Endodermal cell (in vitro differentiated cells): Measurements from ENCODE around the gene NABP2. TPM values are rescaled to one million over a fixed set of nuclear protein-coding genes. Genes with fewer than 3 reads are reported as not detected.

Experiments used
- DNase-seq: peaks from one replicate; pipeline ENCODE4 v3.0.0-alpha.2; 2017
- H3K27ac ChIP-seq: 2 replicates; pipeline ENCODE4 v1.5.1; 2013; ENCODE audit warnings: mild to moderate bottlenecking, low read depth, low read length, moderate library complexity
- H3K27me3 ChIP-seq: 2 replicates; pipeline ENCODE4 v1.6.1; 2013; ENCODE audit warnings: mild to moderate bottlenecking, low read length, moderate library complexity; ENCODE audit not compliant: insufficient read depth, control insufficient read depth, poor library complexity, severe bottlenecking
- H3K36me3 ChIP-seq: 2 replicates; pipeline ENCODE4 v1.7.0; 2013; ENCODE audit warnings: mild to moderate bottlenecking, low read length, moderate library complexity; ENCODE audit not compliant: control insufficient read depth, insufficient read depth
- H3K4me1 ChIP-seq: one replicate; pipeline ENCODE4 v1.7.0; 2013; ENCODE audit warnings: low read length; ENCODE audit not compliant: control insufficient read depth, insufficient read depth
- H3K4me3 ChIP-seq: 2 replicates; pipeline ENCODE4 v1.5.1; 2013; ENCODE audit warnings: mild to moderate bottlenecking, low read length, moderate library complexity
- H3K9ac ChIP-seq: 2 replicates; pipeline ENCODE4 v1.6.1; 2013; ENCODE audit warnings: mild to moderate bottlenecking, low read length, moderate library complexity; ENCODE audit not compliant: poor library complexity, severe bottlenecking; ENCODE audit errors: extremely low read depth
- H3K9me3 ChIP-seq: 2 replicates; pipeline ENCODE4 v1.6.1; 2013; ENCODE audit warnings: mild to moderate bottlenecking, low read length, moderate library complexity; ENCODE audit not compliant: control insufficient read depth
- H3K27ac Mint-ChIP-seq: 2 replicates; pipeline ENCODE4 v1.8.0; 2020; ENCODE audit warnings: mixed read lengths
- H3K27me3 Mint-ChIP-seq: 2 replicates; pipeline ENCODE4 v1.8.0; 2021; ENCODE audit warnings: mild to moderate bottlenecking, mixed read lengths; ENCODE audit not compliant: insufficient read depth
- H3K36me3 Mint-ChIP-seq: 2 replicates; pipeline ENCODE4 v1.8.0; 2020; ENCODE audit warnings: low read depth, mixed read lengths
- H3K4me1 Mint-ChIP-seq: 2 replicates; pipeline ENCODE4 v1.8.0; 2020; ENCODE audit warnings: mixed read lengths
- H3K4me3 Mint-ChIP-seq: 2 replicates; pipeline ENCODE4 v1.8.0; 2020; ENCODE audit warnings: mild to moderate bottlenecking, moderate library complexity, mixed read lengths
- H3K9me3 Mint-ChIP-seq: 2 replicates; pipeline ENCODE4 v1.8.0; 2020; ENCODE audit warnings: mild to moderate bottlenecking, mixed read lengths
- WGBS, 2 experiments: methylation state at CpG; one replicate each; pipeline versions ENCODE4 v1.1.5 to v1.1.7; 2013; ENCODE audit warnings: missing lambda C conversion rate in 2 of 2, mixed read lengths in 1 of 2; ENCODE audit not compliant: insufficient coverage in 1 of 2, insufficient read length in 1 of 2; 5-methylcytosine and 5-hydroxymethylcytosine counted together
- total RNA-seq, 2 donors: library from RNA; stranded (reverse); fragmentation: NEBNext Ultra II Directional in 1 of 2; extraction: Animal tissue kit (Norgen Biotek cat#: 25700) in 1 of 2; gene quantifications; 2 replicates in 1 of 2; 3 replicates in 1 of 2; pipeline ENCODE4 v1.2.1, GENCODE V29; 2021
- TF ChIP-seq, protein P1 (sequence below): fragments of 200-600 bp; sonication (generic); conservative IDR thresholded peaks from 2 replicates; pipeline ENCODE4 v1.5.0; 2021; ENCODE audit warnings: antibody characterized with exemption, mild to moderate bottlenecking

Gene NABP2
- total RNA-seq, 2 donors from 2014 or later = 27.0 to 35.1 TPM

GRCh38 chr12:56188131-56188777, 35.9 kb upstream of the NABP2 start:
- Histone ChIP-seq H3K27ac (peak overlapping the region; percentile 84), H3K36me3 (peaks cover 45% of the 10 kb centered on the region), H3K4me1 (peaks cover 5% of the 10 kb centered on the region), H3K27me3 (no peaks in the 10 kb centered on the region), H3K9me3 (no peaks in the 10 kb centered on the region), H3K4me3 (peak overlapping the region; percentile 90), H3K9ac (peak overlapping the region; percentile 74)
- H3K27ac Mint-ChIP-seq = peak overlapping the region; percentile 92
- WGBS, 2 experiments = 14 to 16% methylated on average over 8 to 10 of the region's 10 CpGs
- no peaks in the 10 kb centered on the region for H3K9me3 Mint-ChIP-seq
- peaks cover 12% of the 10 kb centered on the region for H3K4me1 Mint-ChIP-seq
- H3K36me3 Mint-ChIP-seq = peaks cover 38% of the 10 kb centered on the region
- peak; percentile 79 for DNase-seq
- H3K27me3 Mint-ChIP-seq = no peaks in the 10 kb centered on the region
- H3K4me3 Mint-ChIP-seq = peak overlapping the region; percentile 97
- TF ChIP-seq, protein P1, sequence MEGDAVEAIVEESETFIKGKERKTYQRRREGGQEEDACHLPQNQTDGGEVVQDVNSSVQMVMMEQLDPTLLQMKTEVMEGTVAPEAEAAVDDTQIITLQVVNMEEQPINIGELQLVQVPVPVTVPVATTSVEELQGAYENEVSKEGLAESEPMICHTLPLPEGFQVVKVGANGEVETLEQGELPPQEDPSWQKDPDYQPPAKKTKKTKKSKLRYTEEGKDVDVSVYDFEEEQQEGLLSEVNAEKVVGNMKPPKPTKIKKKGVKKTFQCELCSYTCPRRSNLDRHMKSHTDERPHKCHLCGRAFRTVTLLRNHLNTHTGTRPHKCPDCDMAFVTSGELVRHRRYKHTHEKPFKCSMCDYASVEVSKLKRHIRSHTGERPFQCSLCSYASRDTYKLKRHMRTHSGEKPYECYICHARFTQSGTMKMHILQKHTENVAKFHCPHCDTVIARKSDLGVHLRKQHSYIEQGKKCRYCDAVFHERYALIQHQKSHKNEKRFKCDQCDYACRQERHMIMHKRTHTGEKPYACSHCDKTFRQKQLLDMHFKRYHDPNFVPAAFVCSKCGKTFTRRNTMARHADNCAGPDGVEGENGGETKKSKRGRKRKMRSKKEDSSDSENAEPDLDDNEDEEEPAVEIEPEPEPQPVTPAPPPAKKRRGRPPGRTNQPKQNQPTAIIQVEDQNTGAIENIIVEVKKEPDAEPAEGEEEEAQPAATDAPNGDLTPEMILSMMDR = no peak

DNA sequence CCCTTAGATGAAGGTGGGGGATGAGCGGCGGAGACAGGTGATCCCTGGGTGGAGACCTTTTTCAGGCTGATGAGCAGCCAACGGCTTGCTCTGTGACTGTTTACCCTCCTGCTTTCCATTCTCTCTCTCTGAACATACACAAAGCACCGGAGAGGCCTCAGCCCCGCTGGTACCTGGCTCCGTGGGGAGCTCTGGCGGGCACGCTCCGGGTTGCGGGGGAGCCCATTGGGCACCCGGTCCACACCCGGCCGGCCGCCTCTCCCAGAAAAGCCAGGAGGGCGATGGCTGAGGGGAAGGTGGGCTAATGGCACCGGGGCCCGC, 35.4 kb upstream of the NABP2 start:
- Mint-ChIP-seq H3K27ac (peak overlapping the region; percentile 92), H3K4me1 (peaks cover 12% of the 10 kb centered on the region), H3K27me3 (no peaks in the 10 kb centered on the region), H3K4me3 (peak overlapping the region; percentile 97), H3K36me3 (peaks cover 37% of the 10 kb centered on the region), H3K9me3 (no peaks in the 10 kb centered on the region)
- peak; percentile 85 for DNase-seq
- H3K9me3 ChIP-seq = no peaks in the 10 kb centered on the region
- 0% methylated on average over 2 to 17 of the region's 17 CpGs for WGBS, 2 experiments
- H3K4me3 ChIP-seq = peak overlapping the region; percentile 90
- TF ChIP-seq, protein P1 = no peak
- peak overlapping the region; percentile 84 for H3K27ac ChIP-seq
- H3K36me3 ChIP-seq = peaks cover 45% of the 10 kb centered on the region
- peaks cover 5% of the 10 kb centered on the region for H3K4me1 ChIP-seq
- H3K9ac ChIP-seq = peak overlapping the region; percentile 74
- no peaks in the 10 kb centered on the region for H3K27me3 ChIP-seq

GRCh38 chr12:56189099-56189917, 34.8 kb upstream of the NABP2 start, which contains the start of gene SMARCC2:
TSS of gene SMARCC2 (minus strand) at chr12:56189483. CDS start at chr12:56189461, 22 bp downstream.
- no peaks in the 10 kb centered on the region for H3K27me3 ChIP-seq
- peak; percentile 98 for DNase-seq
- peaks cover 12% of the 10 kb centered on the region for H3K4me1 Mint-ChIP-seq
- H3K4me3 Mint-ChIP-seq = peak within 1 kb of the TSS; percentile 97
- H3K27ac ChIP-seq = peak within 1 kb of the TSS; percentile 84
- 0% methylated on average over 21 to 89 of the region's 93 CpGs for whole genome bisulfite sequencing, 2 experiments
- peaks cover 5% of the 10 kb centered on the region for H3K4me1 ChIP-seq
- H3K36me3 Mint-ChIP-seq = peaks cover 34% of the 10 kb centered on the region
- H3K27ac Mint-ChIP-seq = peak within 1 kb of the TSS; percentile 98
- H3K36me3 ChIP-seq = peaks cover 39% of the 10 kb centered on the region
- peak within 1 kb of the TSS; percentile 74 for H3K9ac ChIP-seq
- no peaks in the 10 kb centered on the region for H3K9me3 ChIP-seq
- peak within 1 kb of the TSS; percentile 93 for H3K4me3 ChIP-seq
- H3K9me3 Mint-ChIP-seq = no peaks in the 10 kb centered on the region
- TF ChIP-seq, protein P1 = peak; percentile 87
- no peaks in the 10 kb centered on the region for H3K27me3 Mint-ChIP-seq
